Thoracic aorta (tissue), 2 donors: ENCODE results near the gene RSU1. TPM values are rescaled to one million over a fixed set of nuclear protein-coding genes. Genes with fewer than 3 reads are reported as not detected.
A peak's percentile ranks its signal among the peaks of the same experiment; 100 is the strongest.

Experiments
- ATAC-seq: fragments of 150-250 bp; one replicate; pipeline ENCODE4 v1.8.0; 2017; ENCODE audit warnings: low read depth; ENCODE audit not compliant: insufficient number of reproducible peaks, low FRiP score
- DNase-seq: peaks from one replicate; pipeline ENCODE4 v3.0.0-alpha.2; 2020; ENCODE audit warnings: low spot score
- H3K27ac ChIP-seq, 2 donors: fragments of 200-600 bp; sonication (generic); 1 replicate in 1 of 2; 2 replicates in 1 of 2; pipeline ENCODE4 v1.5.1; 2016; ENCODE audit warnings: mild to moderate bottlenecking in 2 of 2, moderate library complexity in 2 of 2
- H3K27me3 ChIP-seq: fragments of 200-600 bp; sonication (generic); replicated peaks from 2 replicates; pipeline ENCODE4 v1.6.0; 2016; ENCODE audit warnings: mild to moderate bottlenecking; ENCODE audit not compliant: insufficient read depth
- H3K36me3 ChIP-seq: fragments of 200-600 bp; sonication (generic); one replicate; pipeline ENCODE4 v1.5.1; 2016
- H3K4me1 ChIP-seq, 2 donors: fragments of 200-600 bp; sonication (generic); 1 replicate in 1 of 2; 2 replicates in 1 of 2; pipeline versions ENCODE4 v1.5.1 to v1.6.0; 2016; ENCODE audit warnings: low read depth in 2 of 2, mild to moderate bottlenecking in 1 of 2; ENCODE audit not compliant: control insufficient read depth in 1 of 2
- H3K4me3 ChIP-seq: fragments of 200-600 bp; sonication (generic); 2 replicates; pipeline ENCODE4 v1.5.1; 2016; ENCODE audit warnings: mild to moderate bottlenecking
- H3K9me3 ChIP-seq: fragments of 200-600 bp; sonication (generic); 2 replicates; pipeline ENCODE4 v1.5.1; 2016
- CTCF ChIP-seq: fragments of 200-600 bp; sonication (generic); IDR thresholded peaks from one replicate; pipeline ENCODE4 v1.5.1; 2019; ENCODE audit warnings: antibody characterized with exemption
- total RNA-seq, 2 donors: library from RNA; depleted of rRNA; stranded (reverse); fragments of >200 nt; gene quantifications; one replicate each; pipeline versions ENCODE4 v1.1.0 to v1.2.3, GENCODE V29; 2016

The RSU1 gene
- total RNA-seq, 2 donors from 2014 or later, result 88.0 to 122 TPM

DNA sequence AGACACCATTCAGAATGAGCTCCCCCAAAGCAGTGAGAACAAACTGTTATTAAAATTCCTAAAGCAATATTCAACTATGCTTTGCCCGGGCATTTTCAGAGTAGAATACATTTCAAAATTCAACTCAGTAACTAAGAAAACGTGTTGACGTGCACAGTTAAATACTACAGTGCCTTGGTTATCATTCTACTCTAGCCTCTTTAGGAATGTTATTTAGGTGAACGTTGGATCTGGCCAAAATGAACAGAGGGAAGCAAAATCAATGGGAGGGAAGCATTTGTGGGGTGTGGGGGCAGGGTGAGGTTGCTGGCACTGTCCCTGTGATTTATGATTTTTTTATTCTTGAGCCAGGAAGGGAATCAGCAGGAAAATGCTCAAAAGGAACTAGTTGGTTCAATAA is 27.5 kb downstream of the RSU1 start:
- no peaks in the 10 kb centered on the region for H3K27me3 ChIP-seq
- peak overlapping the region; percentile 27 to 38 for H3K27ac ChIP-seq
- H3K36me3 ChIP-seq, result no peaks in the 10 kb centered on the region
- ATAC-seq (no peak), DNase-seq (no peak)
- no peak for TF ChIP-seq CTCF
- H3K9me3 ChIP-seq, result no peaks in the 10 kb centered on the region
- peaks cover 9 to 18% of the 10 kb centered on the region in 2 donors for H3K4me1 ChIP-seq
- no peak overlapping the region for H3K4me3 ChIP-seq

DNA sequence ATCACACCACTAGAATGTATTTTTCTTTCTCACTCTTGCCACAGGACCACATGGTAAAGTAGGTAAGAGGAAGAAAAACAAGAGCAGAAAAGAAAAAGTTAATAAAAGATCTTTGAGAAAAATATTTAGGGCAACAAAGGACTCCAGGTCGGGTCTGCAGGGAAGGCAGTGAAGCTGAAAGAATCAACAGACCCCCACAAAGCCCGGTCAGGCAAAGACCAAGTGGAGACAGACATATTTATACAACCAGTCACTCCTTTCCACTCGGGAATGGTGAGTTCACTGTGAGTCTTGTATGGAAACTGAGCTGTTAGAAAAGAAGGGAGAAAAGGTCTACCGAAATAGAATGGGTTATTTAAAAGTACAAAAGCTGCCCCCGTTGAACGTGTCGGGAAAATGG is 28.0 kb downstream of the RSU1 start:
- H3K27me3 ChIP-seq, result no peaks in the 10 kb centered on the region
- H3K4me1 ChIP-seq, result peaks cover 9 to 18% of the 10 kb centered on the region in 2 donors
- no peak overlapping the region for H3K4me3 ChIP-seq
- no peak for TF ChIP-seq CTCF
- DNase-seq (no peak), ATAC-seq (no peak)
- no peaks in the 10 kb centered on the region for H3K9me3 ChIP-seq
- peak overlapping the region; percentile 27 to 38 for H3K27ac ChIP-seq
- H3K36me3 ChIP-seq, result no peaks in the 10 kb centered on the region

- Histone ChIP-seq H3K4me3 (no peak overlapping the region), H3K36me3 (no peaks in the 10 kb centered on the region), H3K27me3 (no peaks in the 10 kb centered on the region), H3K27ac (no peak overlapping the region), H3K4me1 (peaks cover 9 to 18% of the 10 kb centered on the region in 2 donors), H3K9me3 (no peaks in the 10 kb centered on the region)
- no peak for DNase-seq
- no peak for TF ChIP-seq CTCF
- ATAC-seq, result no peak
Measured at GRCh38 chr10:16788778-16789177, 28.4 kb downstream of the RSU1 start.

DNA sequence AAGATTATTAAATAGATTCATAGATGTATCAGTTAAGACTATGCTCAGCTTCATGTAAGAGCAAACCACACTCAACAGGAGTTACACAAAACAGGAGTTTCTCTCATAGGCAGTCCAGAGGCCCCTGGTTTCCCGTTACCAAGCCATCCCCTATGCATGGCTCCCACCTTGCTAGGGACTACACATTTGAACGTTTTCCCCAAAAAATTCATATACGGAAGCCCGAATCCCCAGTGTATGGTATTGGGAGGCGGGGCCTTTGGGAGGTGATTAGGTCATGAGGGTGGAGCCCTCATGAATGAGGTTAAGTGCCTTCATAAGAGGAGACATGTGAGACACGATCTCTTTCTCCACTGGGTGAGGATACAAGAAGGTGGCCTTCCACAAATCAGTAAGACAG is 29.1 kb downstream of the RSU1 start:
- Histone ChIP-seq H3K36me3 (no peaks in the 10 kb centered on the region), H3K4me1 (peaks cover 9 to 18% of the 10 kb centered on the region in 2 donors), H3K27me3 (no peaks in the 10 kb centered on the region), H3K27ac (no peak overlapping the region), H3K9me3 (no peaks in the 10 kb centered on the region), H3K4me3 (no peak overlapping the region)
- DNase-seq, result no peak
- no peak for TF ChIP-seq CTCF
- no peak for ATAC-seq

DNA sequence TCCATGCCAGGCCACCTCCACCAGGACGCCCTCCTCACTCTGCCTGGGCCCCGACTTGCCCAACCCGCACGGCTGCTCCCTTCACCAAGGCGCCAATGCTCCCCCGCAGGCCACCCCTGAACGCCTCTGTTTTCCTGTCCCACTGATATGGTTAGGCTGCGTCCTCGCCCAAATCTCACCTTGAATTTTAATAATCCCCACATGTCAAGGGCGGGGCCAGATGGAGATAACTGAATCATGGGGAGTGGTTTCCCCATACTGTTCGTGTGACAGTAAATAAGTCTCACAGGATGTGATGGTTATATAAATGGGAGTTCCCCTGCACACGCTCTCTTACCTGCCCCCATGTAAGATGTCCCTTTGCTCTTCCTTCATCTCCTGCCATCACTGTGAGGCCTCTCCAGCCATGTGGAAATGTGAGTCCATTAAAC is 29.8 kb downstream of the RSU1 start:
- no peak for DNase-seq
- TF ChIP-seq CTCF, result no peak
- no peaks in the 10 kb centered on the region for H3K36me3 ChIP-seq
- H3K9me3 ChIP-seq, result no peaks in the 10 kb centered on the region
- H3K27ac ChIP-seq, result no peak overlapping the region
- peaks cover 9 to 15% of the 10 kb centered on the region in 2 donors for H3K4me1 ChIP-seq
- no peaks in the 10 kb centered on the region for H3K27me3 ChIP-seq
- ATAC-seq, result no peak
- H3K4me3 ChIP-seq, result no peak overlapping the region
